Heart left ventricle (tissue), 13 donors: Measurements from ENCODE around the gene CNGA3.

ENCODE experiments used
- POLR2A ChIP-seq, 2 donors: fragments of 450-650 bp; IDR thresholded peaks; one replicate each; pipeline ENCODE4 v1.6.1; 2017; ENCODE audit warnings: antibody characterized with exemption in 2 of 2, mild to moderate bottlenecking in 2 of 2, moderate library complexity in 2 of 2
- TF ChIP-seq, protein P1 (sequence below), 12 donors: fragments of 200-600 bp; sonication (generic) in 4 of 12; IDR thresholded peaks; one replicate each; pipeline versions ENCODE4 v1.5.0 to v1.8.0; 2018 to 2022; ENCODE audit warnings: antibody characterized with exemption in 12 of 12, mild to moderate bottlenecking in 5 of 12
- donor health status: ischemic (EF 13 %, LVEDD 7.1; RV severe dilation, severe dysfunction).
- donor health status: DM: no; HTN: yes; CAD: no.
- donor health status: DM: no; HTN: no; CAD: no.
- donor health status: ischemic (EF 25% LVEDD 6.9; RV normal size, moderate dysfunction).
- donor health status: ischemic (EF 25% LVEDD 5.7; RV mildly dilated, moderate dysfunction).
- donor health status: ischemic (EF 35%, LVEDD 5.7; RV mildly dilated, moderate dysfunction).
- donor health status: nonischemic (EF 11% LVEDD 7.7; RV severe dilation, severe dysfunction).
- donor health status: DM: yes; HTN: yes; CAD: no.
- donor health status: PGD.
- donor health status: ischemic (EF 29% LVEDD 5.4; RV normal size, mild dysfunction).
- donor health status: nonischemic (EF 23%, LVEDD 6.1; RV moderate dilation, normal function).

- TF ChIP-seq, protein P1, sequence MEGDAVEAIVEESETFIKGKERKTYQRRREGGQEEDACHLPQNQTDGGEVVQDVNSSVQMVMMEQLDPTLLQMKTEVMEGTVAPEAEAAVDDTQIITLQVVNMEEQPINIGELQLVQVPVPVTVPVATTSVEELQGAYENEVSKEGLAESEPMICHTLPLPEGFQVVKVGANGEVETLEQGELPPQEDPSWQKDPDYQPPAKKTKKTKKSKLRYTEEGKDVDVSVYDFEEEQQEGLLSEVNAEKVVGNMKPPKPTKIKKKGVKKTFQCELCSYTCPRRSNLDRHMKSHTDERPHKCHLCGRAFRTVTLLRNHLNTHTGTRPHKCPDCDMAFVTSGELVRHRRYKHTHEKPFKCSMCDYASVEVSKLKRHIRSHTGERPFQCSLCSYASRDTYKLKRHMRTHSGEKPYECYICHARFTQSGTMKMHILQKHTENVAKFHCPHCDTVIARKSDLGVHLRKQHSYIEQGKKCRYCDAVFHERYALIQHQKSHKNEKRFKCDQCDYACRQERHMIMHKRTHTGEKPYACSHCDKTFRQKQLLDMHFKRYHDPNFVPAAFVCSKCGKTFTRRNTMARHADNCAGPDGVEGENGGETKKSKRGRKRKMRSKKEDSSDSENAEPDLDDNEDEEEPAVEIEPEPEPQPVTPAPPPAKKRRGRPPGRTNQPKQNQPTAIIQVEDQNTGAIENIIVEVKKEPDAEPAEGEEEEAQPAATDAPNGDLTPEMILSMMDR (IDR thresholded peaks at IDR 0.05): no peak
- no peak for TF ChIP-seq POLR2A (IDR thresholded peaks at IDR 0.05)
These were observed 36.7 kb upstream of the CNGA3 start for GRCh38 chr2:98309580-98309979.
